ENCODE measurements around the gene RNF13. TPM values are rescaled to one million over a fixed set of nuclear protein-coding genes. Genes with fewer than 3 reads are reported as not detected.
"Not testable (repeated sequence)": the region's sequence is repeated elsewhere in the genome, so short reads cannot be mapped to it uniquely, and the experiment has no call there.

Gene RNF13
- total RNA-seq, 2 donors from 2014 or later: 21.3 to 32.7 TPM

DNA sequence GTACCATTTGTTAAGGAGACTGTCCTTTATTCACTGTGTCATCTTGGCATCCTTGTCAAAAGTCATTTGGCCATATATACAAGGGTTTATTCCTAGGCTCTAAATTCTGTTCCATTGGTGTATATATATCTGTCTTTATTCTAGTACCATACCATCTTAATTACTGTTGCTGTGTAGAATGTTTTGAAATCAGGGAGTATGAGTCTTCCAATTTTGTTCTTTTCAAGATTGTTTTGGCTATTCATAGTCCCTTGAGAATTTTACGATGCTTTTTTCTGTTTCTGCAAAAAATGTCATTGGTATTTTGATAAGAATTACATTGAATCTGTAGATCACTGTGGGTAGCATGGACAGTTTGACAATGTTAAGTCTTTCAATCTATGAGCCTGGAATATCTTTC lies 128.9 kb downstream of the RNF13 start:
- H3K36me3 Mint-ChIP-seq (ENCODE audit: low read depth): peaks cover 47% of the 10 kb centered on the region

DNA sequence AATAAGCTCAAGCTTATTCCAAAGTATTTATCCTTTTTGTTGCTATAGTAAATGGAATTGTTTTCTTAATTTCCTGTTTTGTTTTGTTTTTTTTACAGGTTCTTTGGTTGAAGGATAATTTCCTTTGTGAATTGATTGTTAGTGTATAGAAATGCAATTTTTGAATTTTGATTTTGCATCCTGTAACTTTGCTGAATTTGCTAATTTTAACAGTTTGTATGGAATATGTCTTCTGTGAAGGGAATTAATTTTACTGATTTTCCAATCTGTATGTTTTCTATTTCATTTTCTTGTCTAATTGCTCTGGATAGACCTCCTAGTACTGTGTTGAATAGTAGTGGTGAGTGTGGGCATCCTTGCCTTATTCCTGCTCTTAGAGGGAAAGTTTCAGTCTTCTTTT lies 129.4 kb downstream of the RNF13 start:
- peaks cover 51% of the 10 kb centered on the region for H3K36me3 Mint-ChIP-seq (ENCODE audit: low read depth)

More for the DNA sequence above, 128.9 kb downstream of the RNF13 start:
- H3K9ac ChIP-seq (ENCODE audit: extremely low read depth, low read length, poor library complexity, severe bottlenecking): no peak overlapping the region
- no peaks in the 10 kb centered on the region for H3K4me1 ChIP-seq (ENCODE audit: control insufficient read depth, insufficient read depth, low read length)
- Mint-ChIP-seq H3K4me1 (no peaks in the 10 kb centered on the region), H3K4me3 (no peak overlapping the region), H3K27me3 (ENCODE audit: insufficient read depth) (no peaks in the 10 kb centered on the region), H3K27ac (no peak overlapping the region), H3K9me3 (peaks cover 49% of the 10 kb centered on the region)
- no peaks in the 10 kb centered on the region for H3K27me3 ChIP-seq (ENCODE audit: control insufficient read depth, insufficient read depth, low read length, poor library complexity, severe bottlenecking)
- TF ChIP-seq, protein P1, sequence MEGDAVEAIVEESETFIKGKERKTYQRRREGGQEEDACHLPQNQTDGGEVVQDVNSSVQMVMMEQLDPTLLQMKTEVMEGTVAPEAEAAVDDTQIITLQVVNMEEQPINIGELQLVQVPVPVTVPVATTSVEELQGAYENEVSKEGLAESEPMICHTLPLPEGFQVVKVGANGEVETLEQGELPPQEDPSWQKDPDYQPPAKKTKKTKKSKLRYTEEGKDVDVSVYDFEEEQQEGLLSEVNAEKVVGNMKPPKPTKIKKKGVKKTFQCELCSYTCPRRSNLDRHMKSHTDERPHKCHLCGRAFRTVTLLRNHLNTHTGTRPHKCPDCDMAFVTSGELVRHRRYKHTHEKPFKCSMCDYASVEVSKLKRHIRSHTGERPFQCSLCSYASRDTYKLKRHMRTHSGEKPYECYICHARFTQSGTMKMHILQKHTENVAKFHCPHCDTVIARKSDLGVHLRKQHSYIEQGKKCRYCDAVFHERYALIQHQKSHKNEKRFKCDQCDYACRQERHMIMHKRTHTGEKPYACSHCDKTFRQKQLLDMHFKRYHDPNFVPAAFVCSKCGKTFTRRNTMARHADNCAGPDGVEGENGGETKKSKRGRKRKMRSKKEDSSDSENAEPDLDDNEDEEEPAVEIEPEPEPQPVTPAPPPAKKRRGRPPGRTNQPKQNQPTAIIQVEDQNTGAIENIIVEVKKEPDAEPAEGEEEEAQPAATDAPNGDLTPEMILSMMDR (conservative IDR thresholded peaks at IDR 0.05): no peak
- no peak overlapping the region for H3K27ac ChIP-seq (ENCODE audit: low read depth, low read length)
- DNase-seq: no peak
- whole genome bisulfite sequencing, 2 experiments (ENCODE audit: insufficient coverage in 1 of 2, insufficient read length in 1 of 2): 96 to 100% methylated on average over 1 of the region's 1 CpG
- no peak overlapping the region for H3K4me3 ChIP-seq (ENCODE audit: low read length)
- H3K36me3 ChIP-seq (ENCODE audit: control insufficient read depth, insufficient read depth, low read length): peaks cover 5% of the 10 kb centered on the region
- H3K9me3 ChIP-seq (ENCODE audit: control insufficient read depth, low read length): peaks cover 49% of the 10 kb centered on the region

DNA sequence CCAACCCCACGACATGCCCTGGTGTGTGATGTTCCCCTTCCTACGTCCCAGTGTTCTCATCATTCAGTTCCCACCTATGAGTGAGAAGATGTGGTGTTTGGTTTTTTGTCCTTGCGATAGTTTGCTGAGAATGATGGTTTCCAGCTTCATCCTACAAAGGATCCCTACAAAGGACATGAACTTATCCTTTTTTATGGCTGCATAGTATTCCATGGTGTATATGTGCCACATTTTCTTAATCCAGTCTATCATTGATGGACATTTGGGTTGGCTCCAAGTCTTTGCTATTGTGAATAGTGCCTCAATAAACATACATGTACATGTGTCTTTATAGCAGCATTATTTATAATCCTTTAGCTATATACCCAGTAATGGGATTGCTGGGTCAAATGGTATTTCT lies 131.0 kb downstream of the RNF13 start:
- peaks cover 64% of the 10 kb centered on the region for H3K36me3 Mint-ChIP-seq (ENCODE audit: low read depth)
- H3K4me1 Mint-ChIP-seq; H3K4me3 ChIP-seq (ENCODE audit: low read length); H3K4me3 Mint-ChIP-seq; H3K4me1 ChIP-seq (ENCODE audit: control insufficient read depth, insufficient read depth, low read length); H3K27ac ChIP-seq (ENCODE audit: low read depth, low read length); DNase-seq; H3K27me3 ChIP-seq (ENCODE audit: control insufficient read depth, insufficient read depth, low read length, poor library complexity, severe bottlenecking); H3K9ac ChIP-seq (ENCODE audit: extremely low read depth, low read length, poor library complexity, severe bottlenecking); H3K27ac Mint-ChIP-seq; H3K27me3 Mint-ChIP-seq (ENCODE audit: insufficient read depth): not testable (repeated sequence)
- peaks cover 65% of the 10 kb centered on the region for H3K9me3 ChIP-seq (ENCODE audit: control insufficient read depth, low read length)
- H3K9me3 Mint-ChIP-seq: peaks cover 65% of the 10 kb centered on the region
- WGBS, 2 experiments (ENCODE audit: insufficient coverage in 1 of 2, insufficient read length in 1 of 2): 100% methylated on average over 3 of the region's 3 CpGs; no CpG with 5 or more reads in 1 of the 2 experiments
- peaks cover 23% of the 10 kb centered on the region for H3K36me3 ChIP-seq (ENCODE audit: control insufficient read depth, insufficient read depth, low read length)

More for the DNA sequence above, 129.4 kb downstream of the RNF13 start:
- peaks cover 54% of the 10 kb centered on the region for H3K9me3 Mint-ChIP-seq
- Histone ChIP-seq H3K4me3 (ENCODE audit: low read length) (no peak overlapping the region), H3K27me3 (ENCODE audit: control insufficient read depth, insufficient read depth, low read length, poor library complexity, severe bottlenecking) (no peaks in the 10 kb centered on the region), H3K36me3 (ENCODE audit: control insufficient read depth, insufficient read depth, low read length) (peaks cover 8% of the 10 kb centered on the region), H3K9ac (ENCODE audit: extremely low read depth, low read length, poor library complexity, severe bottlenecking) (no peak overlapping the region), H3K27ac (ENCODE audit: low read depth, low read length) (no peak overlapping the region), H3K9me3 (ENCODE audit: control insufficient read depth, low read length) (peaks cover 50% of the 10 kb centered on the region), H3K4me1 (ENCODE audit: control insufficient read depth, insufficient read depth, low read length) (no peaks in the 10 kb centered on the region)
- H3K4me3 Mint-ChIP-seq: no peak overlapping the region
- TF ChIP-seq, protein P1 (conservative IDR thresholded peaks at IDR 0.05): no peak
- DNase-seq: no peak
- no peaks in the 10 kb centered on the region for H3K4me1 Mint-ChIP-seq
- no peak overlapping the region for H3K27ac Mint-ChIP-seq
- H3K27me3 Mint-ChIP-seq (ENCODE audit: insufficient read depth): no peaks in the 10 kb centered on the region

DNA sequence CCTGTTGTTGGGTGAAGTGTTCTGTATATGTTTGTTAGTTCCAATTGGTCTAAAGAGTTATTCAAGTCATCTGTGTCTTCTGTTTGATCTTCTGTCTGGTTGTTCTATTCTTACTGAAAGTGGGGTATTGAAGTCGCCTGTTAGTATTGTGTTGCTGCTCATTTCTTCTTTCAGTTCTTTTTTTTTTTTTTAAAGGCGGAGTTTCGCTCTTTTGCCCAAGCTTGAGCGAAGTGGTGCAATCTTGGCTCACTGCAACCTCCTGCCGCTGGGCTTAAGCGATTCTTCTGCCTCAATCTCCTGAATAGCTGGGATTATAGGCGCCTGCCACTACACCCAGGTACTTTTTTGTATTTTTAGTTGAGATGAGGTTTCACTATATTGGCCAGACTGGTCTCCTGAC lies 134.2 kb downstream of the RNF13 start:
- TF ChIP-seq, protein P1 (conservative IDR thresholded peaks at IDR 0.05): no peak
- Mint-ChIP-seq H3K27me3 (ENCODE audit: insufficient read depth) (no peaks in the 10 kb centered on the region), H3K9me3 (peaks cover 66% of the 10 kb centered on the region), H3K27ac (no peak overlapping the region), H3K36me3 (ENCODE audit: low read depth) (peaks cover 89% of the 10 kb centered on the region), H3K4me1 (no peaks in the 10 kb centered on the region), H3K4me3 (no peak overlapping the region)
- peaks cover 50% of the 10 kb centered on the region for H3K36me3 ChIP-seq (ENCODE audit: control insufficient read depth, insufficient read depth, low read length)
- no peak overlapping the region for H3K9ac ChIP-seq (ENCODE audit: extremely low read depth, low read length, poor library complexity, severe bottlenecking)
- WGBS, 2 experiments (ENCODE audit: insufficient coverage in 1 of 2, insufficient read length in 1 of 2): 94 to 100% methylated on average over 2 to 7 of the region's 7 CpGs
- no peak overlapping the region for H3K4me3 ChIP-seq (ENCODE audit: low read length)
- DNase-seq: no peak
- no peak overlapping the region for H3K27ac ChIP-seq (ENCODE audit: low read depth, low read length)
- no peaks in the 10 kb centered on the region for H3K27me3 ChIP-seq (ENCODE audit: control insufficient read depth, insufficient read depth, low read length, poor library complexity, severe bottlenecking)
- H3K4me1 ChIP-seq (ENCODE audit: control insufficient read depth, insufficient read depth, low read length): no peaks in the 10 kb centered on the region
- H3K9me3 ChIP-seq (ENCODE audit: control insufficient read depth, low read length): peaks cover 90% of the 10 kb centered on the region
